SH-SY5Y (cell line): ENCODE data around the gene VAMP2.
A peak's percentile ranks its signal among the peaks of the same experiment; 100 is the strongest.

Experiments used
- GATA2 ChIP-seq: IDR thresholded peaks from 2 replicates; pipeline ENCODE4 v1.6.1; 2011; ENCODE audit warnings: mild to moderate bottlenecking, low read depth, low read length
- GATA3 ChIP-seq: IDR thresholded peaks from 2 replicates; pipeline ENCODE4 v1.6.1; 2011; ENCODE audit warnings: low read depth, mild to moderate bottlenecking, low read length, moderate library complexity

Gene VAMP2

GRCh38 chr17:8162233-8162996, at the start of gene VAMP2:
VAMP2 (minus strand) TSS chr17:8162948; CDS start chr17:8162879, 69 bp downstream.
- TF ChIP-seq GATA2 (no peak), GATA3 (no peak)

GRCh38 chr17:8210761-8211458, 48.2 kb upstream of the VAMP2 start:
- no peak for TF ChIP-seq GATA3
- TF ChIP-seq GATA2, result no peak

GRCh38 chr17:8209907-8210760, 47.4 kb upstream of the VAMP2 start, which contains the start of gene AURKB:
AURKB (minus strand) TSS chr17:8210575; CDS start chr17:8210224, 351 bp downstream.
- TF ChIP-seq GATA2, result no peak
- no peak for TF ChIP-seq GATA3

- TF ChIP-seq GATA2 (no peak), GATA3 (no peak)
These were observed 43.8 kb upstream of the VAMP2 start for GRCh38 chr17:8206536-8206935.

GRCh38 chr17:8204761-8205555, 42.2 kb upstream of the VAMP2 start:
- TF ChIP-seq GATA2 (no peak), GATA3 (no peak)

GRCh38 chr17:8192070-8192815, 29.5 kb upstream of the VAMP2 start:
- TF ChIP-seq GATA3 (no peak), GATA2 (peak; percentile 70)

GRCh38 chr17:8190506-8190905, 27.8 kb upstream of the VAMP2 start:
- TF ChIP-seq GATA2, result no peak
- TF ChIP-seq GATA3, result no peak

- TF ChIP-seq GATA2, result 0 out of 2 replicates have a peak, but pooled peaks have one; percentile 2
- TF ChIP-seq GATA3, result no peak
These were observed 27.1 kb upstream of the VAMP2 start, which contains the start of gene BORCS6 for GRCh38 chr17:8189711-8190477. BORCS6 (minus strand) TSS chr17:8190180; CDS start chr17:8190140, 40 bp downstream.

- TF ChIP-seq GATA2, result no peak
- TF ChIP-seq GATA3, result no peak
These were observed 26.4 kb upstream of the VAMP2 start for GRCh38 chr17:8189041-8189710.

- TF ChIP-seq GATA3 (no peak), GATA2 (no peak)
These were observed 25.6 kb upstream of the VAMP2 start for GRCh38 chr17:8188263-8188839.

- TF ChIP-seq GATA3 (no peak), GATA2 (no peak)
These were observed 24.9 kb upstream of the VAMP2 start for GRCh38 chr17:8187517-8188262.
